DND-41 (cell line): ENCODE results near the gene TGM1.

ENCODE experiments used
- EZH2 ChIP-seq: IDR thresholded peaks from 3 replicates; pipeline ENCODE4 v1.6.1; 2012; ENCODE audit warnings: borderline replicate concordance, low read depth, mild to moderate bottlenecking, moderate library complexity, low read length, inconsistent platforms; ENCODE audit not compliant: severe bottlenecking
- TF ChIP-seq, protein P1 (sequence below): IDR thresholded peaks from 2 replicates; pipeline ENCODE4 v1.5.1; 2012; ENCODE audit warnings: borderline replicate concordance, low read length, moderate library complexity, mild to moderate bottlenecking; ENCODE audit not compliant: poor library complexity, severe bottlenecking; ENCODE audit errors: extremely low read depth

DNA sequence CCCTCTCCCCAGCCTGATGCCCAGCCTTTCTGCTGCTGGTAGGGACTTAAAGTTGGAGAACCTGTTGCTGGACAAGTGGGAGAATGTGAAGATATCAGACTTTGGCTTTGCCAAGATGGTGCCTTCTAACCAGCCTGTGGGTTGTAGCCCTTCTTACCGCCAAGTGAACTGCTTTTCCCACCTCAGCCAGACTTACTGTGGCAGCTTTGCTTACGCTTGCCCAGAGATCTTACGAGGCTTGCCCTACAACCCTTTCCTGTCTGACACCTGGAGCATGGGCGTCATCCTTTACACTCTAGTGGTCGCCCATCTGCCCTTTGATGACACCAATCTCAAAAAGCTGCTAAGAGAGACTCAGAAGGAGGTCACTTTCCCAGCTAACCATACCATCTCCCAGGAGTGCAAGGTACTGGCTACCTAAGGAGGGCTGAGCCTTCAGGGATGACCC, 55.8 kb downstream of the TGM1 start:
- TF ChIP-seq, protein P1, sequence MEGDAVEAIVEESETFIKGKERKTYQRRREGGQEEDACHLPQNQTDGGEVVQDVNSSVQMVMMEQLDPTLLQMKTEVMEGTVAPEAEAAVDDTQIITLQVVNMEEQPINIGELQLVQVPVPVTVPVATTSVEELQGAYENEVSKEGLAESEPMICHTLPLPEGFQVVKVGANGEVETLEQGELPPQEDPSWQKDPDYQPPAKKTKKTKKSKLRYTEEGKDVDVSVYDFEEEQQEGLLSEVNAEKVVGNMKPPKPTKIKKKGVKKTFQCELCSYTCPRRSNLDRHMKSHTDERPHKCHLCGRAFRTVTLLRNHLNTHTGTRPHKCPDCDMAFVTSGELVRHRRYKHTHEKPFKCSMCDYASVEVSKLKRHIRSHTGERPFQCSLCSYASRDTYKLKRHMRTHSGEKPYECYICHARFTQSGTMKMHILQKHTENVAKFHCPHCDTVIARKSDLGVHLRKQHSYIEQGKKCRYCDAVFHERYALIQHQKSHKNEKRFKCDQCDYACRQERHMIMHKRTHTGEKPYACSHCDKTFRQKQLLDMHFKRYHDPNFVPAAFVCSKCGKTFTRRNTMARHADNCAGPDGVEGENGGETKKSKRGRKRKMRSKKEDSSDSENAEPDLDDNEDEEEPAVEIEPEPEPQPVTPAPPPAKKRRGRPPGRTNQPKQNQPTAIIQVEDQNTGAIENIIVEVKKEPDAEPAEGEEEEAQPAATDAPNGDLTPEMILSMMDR, result no peak
- TF ChIP-seq EZH2, result no peak
